ENCODE results near the gene EHMT2. TPM values are rescaled to one million over a fixed set of nuclear protein-coding genes. Genes with fewer than 3 reads are reported as not detected.
"Not testable (repeated sequence)": the region's sequence is repeated elsewhere in the genome, so short reads cannot be mapped to it uniquely, and the experiment has no call there.

Gene EHMT2
- total and polyA plus RNA-seq, 2 of the 4 experiments (the other 2 are of a cell fraction): 38.0 to 51.2 TPM

DNA sequence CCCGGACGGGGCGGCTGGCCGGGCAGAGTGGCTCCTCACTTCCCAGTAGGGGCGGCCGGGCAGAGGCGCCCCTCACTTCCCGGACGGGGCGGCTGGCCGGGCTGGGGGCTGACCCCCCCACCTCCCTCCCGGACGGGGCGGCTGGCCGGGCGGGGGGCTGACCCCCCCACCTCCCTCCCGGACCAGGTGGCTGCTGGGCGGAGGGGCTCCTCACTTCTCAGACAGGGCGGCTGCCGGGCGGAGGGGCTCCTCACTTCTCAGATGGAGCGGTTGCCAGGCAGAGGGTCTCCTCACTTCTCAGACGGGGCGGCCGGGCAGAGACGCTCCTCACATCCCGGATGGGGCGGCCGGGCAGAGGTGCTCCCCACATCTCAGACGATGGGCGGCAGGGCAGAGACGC, 34.6 kb upstream of the EHMT2 start:
- H4K5ac ChIP-seq (ENCODE audit: low read depth, low read length); H3K36me3 ChIP-seq (ENCODE audit: control insufficient read depth, insufficient read depth, low read length); H4K91ac ChIP-seq (ENCODE audit: insufficient read depth, low read depth, low read length); H3K14ac ChIP-seq (replicated peaks; ENCODE audit: low read depth, low read length); H3K4me3 ChIP-seq (ENCODE audit: insufficient read depth, low read depth, low read length); H3K9me3 ChIP-seq (ENCODE audit: control insufficient read depth, insufficient read depth, low read length); BruUV-seq (replicated peaks); H3K18ac ChIP-seq (ENCODE audit: low read depth, low read length); in situ Hi-C loops (cut with MboI; ENCODE audit: low sequenced_read_pairs); H2BK5ac ChIP-seq (ENCODE audit: low read depth, low read length, poor library complexity, severe bottlenecking); H3K27ac ChIP-seq (ENCODE audit: insufficient read depth, low read length); H3K4me1 ChIP-seq (ENCODE audit: control insufficient read depth, insufficient read depth, low read length); CTCF ChIA-PET; H3K4me2 ChIP-seq (ENCODE audit: low read depth, low read length); ATAC-seq (ENCODE audit: low read depth); H3K79me1 ChIP-seq (ENCODE audit: low read depth in 1 of 2, low read length in 2 of 2); H3K9ac ChIP-seq (ENCODE audit: low read depth, low read length); POLR2A ChIA-PET (ENCODE audit: unreplicated experiment); DNase-seq; intact Hi-C loops (cut with micrococcal nuclease); H4K20me1 ChIP-seq (ENCODE audit: insufficient read depth, low read length); H3K4ac ChIP-seq (ENCODE audit: low read depth, low read length); H2AK9ac ChIP-seq (replicated peaks; ENCODE audit: low read depth, low read length, poor library complexity); H3K56ac ChIP-seq (ENCODE audit: extremely low read depth, insufficient read depth, low read length); dilution Hi-C loops (cut with HindIII; ENCODE audit: low sequenced_read_pairs, unreplicated experiment); H3K23ac ChIP-seq (ENCODE audit: low read depth, low read length); H3K27me3 ChIP-seq (ENCODE audit: control insufficient read depth, insufficient read depth, low read length); H2BK120ac ChIP-seq (ENCODE audit: low read depth, low read length); H4K8ac ChIP-seq (ENCODE audit: low read depth in 2 of 2, low read length in 2 of 2); H2BK15ac ChIP-seq (ENCODE audit: low read depth, low read length); H2AFZ ChIP-seq (replicated peaks; ENCODE audit: low read length, poor library complexity); H3K9me1 ChIP-seq (ENCODE audit: insufficient read depth, low read length); H2BK20ac ChIP-seq (ENCODE audit: low read depth, low read length); H2AK5ac ChIP-seq (ENCODE audit: low read depth, low read length): not testable (repeated sequence)
- 95% methylated on average over 10 of the region's 32 CpGs; no CpG with 5 or more reads in 1 of the 2 experiments for WGBS, 2 experiments (ENCODE audit: extremely low coverage in 2 of 2, insufficient read length in 1 of 2)
